Neural progenitor cell (in vitro differentiated cells): ENCODE data around the gene BMPER.

Experiments used
- CTCF ChIP-seq: fragments of 200-600 bp; sonication (generic); IDR thresholded peaks from 2 replicates; pipeline ENCODE4 v1.5.1; 2017; ENCODE audit warnings: antibody characterized with exemption, mild to moderate bottlenecking
- EZH2 ChIP-seq: fragments of 200-600 bp; sonication (generic); IDR thresholded peaks from 2 replicates; pipeline ENCODE4 v1.6.1; 2017; ENCODE audit warnings: antibody characterized with exemption, mild to moderate bottlenecking, moderate library complexity
- EZH2phosphoT487 ChIP-seq: fragments of 200-600 bp; sonication (generic); IDR thresholded peaks from 2 replicates; pipeline ENCODE4 v1.6.1; 2017; ENCODE audit warnings: antibody characterized with exemption

GRCh38 chr7:34090816-34091215 lies 185.5 kb downstream of the BMPER start:
- no peak for TF ChIP-seq EZH2
- no peak for TF ChIP-seq CTCF
- no peak for TF ChIP-seq EZH2phosphoT487
